HL-60 (cell line): ENCODE results near the gene SLC35B2.

Experiments
- DNase-seq, 2 experiments: peaks; one replicate each; pipeline ENCODE4 v3.0.0-alpha.2; 2010 to 2020; ENCODE audit warnings: low read depth in 1 of 2, low spot score in 1 of 2
- H3K27ac ChIP-seq: fragments of 250-450 bp; sonication (Bioruptor Pico); replicated peaks from 2 replicates; pipeline ENCODE4 v1.5.1; 2020; ENCODE audit warnings: mild to moderate bottlenecking, moderate library complexity
- H3K27me3 ChIP-seq: fragments of 250-450 bp; sonication (Bioruptor Pico); 2 replicates; pipeline ENCODE4 v1.5.1; 2021; ENCODE audit warnings: mild to moderate bottlenecking, moderate library complexity; ENCODE audit not compliant: insufficient read depth, poor library complexity, severe bottlenecking
- H3K4me3 ChIP-seq: replicated peaks from 2 replicates; pipeline ENCODE4 v1.5.1; 2011; ENCODE audit warnings: mild to moderate bottlenecking, control low read depth, low read length; ENCODE audit not compliant: insufficient read depth
- CTCF ChIP-seq: IDR thresholded peaks from one replicate; pipeline ENCODE4 v1.5.1; 2011; ENCODE audit warnings: low read length, control low read depth, inconsistent platforms; ENCODE audit not compliant: insufficient read depth
- GABPA ChIP-seq: IDR thresholded peaks from 2 replicates; pipeline ENCODE4 v1.6.1; 2012; ENCODE audit warnings: low read depth
- POLR2AphosphoS5 ChIP-seq: IDR thresholded peaks from 2 replicates; pipeline ENCODE4 v1.6.1; 2012; ENCODE audit warnings: low read depth
- SPI1 ChIP-seq: IDR thresholded peaks from 2 replicates; pipeline ENCODE4 v1.6.1; 2012; ENCODE audit warnings: low read depth, mild to moderate bottlenecking, borderline replicate concordance
- TF ChIP-seq, protein P1 (sequence below): IDR thresholded peaks from 2 replicates; pipeline ENCODE4 v1.6.1; 2012; ENCODE audit warnings: low read depth; ENCODE audit not compliant: insufficient replicate concordance

SLC35B2 gene

GRCh38 chr6:44238687-44239350 lies 18.5 kb downstream of the SLC35B2 start:
- no peak overlapping the region for H3K4me3 ChIP-seq
- no peak for DNase-seq
- no peaks in the 10 kb centered on the region for H3K27me3 ChIP-seq
- TF ChIP-seq SPI1 = no peak
- TF ChIP-seq POLR2AphosphoS5 = no peak
- TF ChIP-seq, protein P1, sequence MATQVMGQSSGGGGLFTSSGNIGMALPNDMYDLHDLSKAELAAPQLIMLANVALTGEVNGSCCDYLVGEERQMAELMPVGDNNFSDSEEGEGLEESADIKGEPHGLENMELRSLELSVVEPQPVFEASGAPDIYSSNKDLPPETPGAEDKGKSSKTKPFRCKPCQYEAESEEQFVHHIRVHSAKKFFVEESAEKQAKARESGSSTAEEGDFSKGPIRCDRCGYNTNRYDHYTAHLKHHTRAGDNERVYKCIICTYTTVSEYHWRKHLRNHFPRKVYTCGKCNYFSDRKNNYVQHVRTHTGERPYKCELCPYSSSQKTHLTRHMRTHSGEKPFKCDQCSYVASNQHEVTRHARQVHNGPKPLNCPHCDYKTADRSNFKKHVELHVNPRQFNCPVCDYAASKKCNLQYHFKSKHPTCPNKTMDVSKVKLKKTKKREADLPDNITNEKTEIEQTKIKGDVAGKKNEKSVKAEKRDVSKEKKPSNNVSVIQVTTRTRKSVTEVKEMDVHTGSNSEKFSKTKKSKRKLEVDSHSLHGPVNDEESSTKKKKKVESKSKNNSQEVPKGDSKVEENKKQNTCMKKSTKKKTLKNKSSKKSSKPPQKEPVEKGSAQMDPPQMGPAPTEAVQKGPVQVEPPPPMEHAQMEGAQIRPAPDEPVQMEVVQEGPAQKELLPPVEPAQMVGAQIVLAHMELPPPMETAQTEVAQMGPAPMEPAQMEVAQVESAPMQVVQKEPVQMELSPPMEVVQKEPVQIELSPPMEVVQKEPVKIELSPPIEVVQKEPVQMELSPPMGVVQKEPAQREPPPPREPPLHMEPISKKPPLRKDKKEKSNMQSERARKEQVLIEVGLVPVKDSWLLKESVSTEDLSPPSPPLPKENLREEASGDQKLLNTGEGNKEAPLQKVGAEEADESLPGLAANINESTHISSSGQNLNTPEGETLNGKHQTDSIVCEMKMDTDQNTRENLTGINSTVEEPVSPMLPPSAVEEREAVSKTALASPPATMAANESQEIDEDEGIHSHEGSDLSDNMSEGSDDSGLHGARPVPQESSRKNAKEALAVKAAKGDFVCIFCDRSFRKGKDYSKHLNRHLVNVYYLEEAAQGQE = no peak
- no peak overlapping the region for H3K27ac ChIP-seq

- Histone ChIP-seq H3K27me3 (no peaks in the 10 kb centered on the region), H3K27ac (peak overlapping the region; percentile 60)
- DNase-seq = peak in 1 of 2 experiments; percentile 67
These were observed 19.4 kb downstream of the SLC35B2 start for GRCh38 chr6:44237813-44238433.

GRCh38 chr6:44237021-44237812 lies 20.1 kb downstream of the SLC35B2 start:
- DNase-seq = peak; percentile 88 to 91

More at GRCh38 chr6:44237813-44238433, 19.4 kb downstream of the SLC35B2 start:
- peak; percentile 82 for TF ChIP-seq POLR2AphosphoS5
- TF ChIP-seq GABPA = no peak
- peak; percentile 62 for TF ChIP-seq CTCF
- peak overlapping the region; percentile 61 for H3K4me3 ChIP-seq

More at GRCh38 chr6:44237021-44237812, 20.1 kb downstream of the SLC35B2 start:
- H3K27ac ChIP-seq = peak overlapping the region; percentile 60
- H3K4me3 ChIP-seq = peak overlapping the region; percentile 61
- no peaks in the 10 kb centered on the region for H3K27me3 ChIP-seq
- no peak for TF ChIP-seq CTCF
- TF ChIP-seq, protein P1 = no peak
- no peak for TF ChIP-seq SPI1
- no peak for TF ChIP-seq POLR2AphosphoS5
- TF ChIP-seq GABPA = no peak
